ENCODE results near the gene PNPLA5.

PNPLA5 gene

DNA sequence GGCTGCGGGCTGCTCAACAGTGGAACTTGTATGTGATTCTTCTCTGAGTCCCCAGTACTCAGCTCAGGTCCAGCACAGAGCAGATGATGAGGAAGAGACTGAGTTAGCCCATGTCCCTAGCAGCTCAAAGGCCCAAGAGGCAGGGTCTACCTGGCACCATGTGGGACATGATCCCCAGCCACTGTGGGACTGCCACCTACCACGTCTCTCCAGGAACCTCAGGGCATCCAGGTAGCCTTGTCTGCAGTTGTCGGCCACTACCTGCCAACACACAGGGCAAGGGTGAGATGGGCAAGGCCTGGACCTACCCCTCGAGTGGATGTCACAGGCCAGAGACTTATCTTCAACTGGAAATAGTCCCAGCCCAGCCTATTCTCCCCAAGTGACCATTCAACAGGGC is 4.4 kb downstream of the PNPLA5 start:
- H3K27ac ChIP-seq = no peak overlapping the region
- ChIA-PET CTCF (interaction anchor here (0.7 kb wide), 1 partner anchor 20 kb away, joined by 4 read pairs; no protein-coding TSS in a partner anchor), POLR2A (ENCODE audit: low non-redundant PET) (no interaction called here)
- TF ChIP-seq CTCF (conservative IDR thresholded peaks at IDR 0.05; ENCODE audit: low read depth) = no peak
- no peak for DNase-seq (ENCODE audit: low spot score)

- POLR2A ChIA-PET (ENCODE audit: low non-redundant PET) = no interaction called here
- CTCF ChIA-PET = no interaction called here
- H3K27ac ChIP-seq = no peak overlapping the region
- no peak for TF ChIP-seq CTCF (conservative IDR thresholded peaks at IDR 0.05; ENCODE audit: low read depth)
- DNase-seq (ENCODE audit: low spot score) = no peak
These were observed 5.6 kb downstream of the PNPLA5 start for GRCh38 chr22:43886231-43886630.

DNA sequence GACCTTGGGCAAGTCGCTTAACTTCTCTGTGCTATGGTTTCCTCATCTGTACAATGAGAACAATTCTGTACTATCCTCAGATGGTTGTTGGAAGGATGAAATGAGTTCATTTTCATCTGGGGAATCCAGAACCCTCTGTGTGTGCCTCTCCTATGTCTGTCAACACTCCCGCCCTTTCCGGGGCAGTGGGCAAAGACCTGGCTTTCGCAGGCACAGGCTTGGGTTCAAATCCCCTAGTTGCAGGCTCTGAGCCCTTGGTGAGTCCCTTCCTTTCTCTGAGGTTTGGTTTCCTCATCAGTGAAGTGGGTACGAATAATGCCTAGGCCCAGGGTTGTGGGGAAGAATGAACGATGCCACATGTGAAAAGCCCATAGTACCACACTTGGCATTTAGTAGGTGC is 6.0 kb downstream of the PNPLA5 start:
- POLR2A ChIA-PET (ENCODE audit: low non-redundant PET) = no interaction called here
- no peak for DNase-seq (ENCODE audit: low spot score)
- CTCF ChIA-PET = interaction anchor here (1.2 kb wide), 1 partner anchor 10 kb away, joined by 3 read pairs; no protein-coding TSS in a partner anchor
- no peak overlapping the region for H3K27ac ChIP-seq
- no peak for TF ChIP-seq CTCF (conservative IDR thresholded peaks at IDR 0.05; ENCODE audit: low read depth)

GRCh38 chr22:43885319-43885671 is 6.5 kb downstream of the PNPLA5 start:
- ChIA-PET POLR2A (ENCODE audit: low non-redundant PET) (no interaction called here), CTCF (interaction anchor here (0.5 to 1.2 kb wide), 5 partner anchors 10 to 541 kb away, joined by 3 to 4 read pairs (median 3); no protein-coding TSS in a partner anchor)

GRCh38 chr22:43884600-43885318 is 7.1 kb downstream of the PNPLA5 start:
- H3K27ac ChIP-seq = no peak overlapping the region
- TF ChIP-seq CTCF (conservative IDR thresholded peaks at IDR 0.05; ENCODE audit: low read depth) = peak; percentile 80
- peak; percentile 44 for DNase-seq (ENCODE audit: low spot score)
- CTCF ChIA-PET = interaction anchor here (0.5 to 1.2 kb wide), 7 partner anchors 11 to 541 kb away, joined by 3 to 4 read pairs (median 3); no protein-coding TSS in a partner anchor
- POLR2A ChIA-PET (ENCODE audit: low non-redundant PET) = no interaction called here

More at GRCh38 chr22:43885319-43885671, 6.5 kb downstream of the PNPLA5 start:
- no peak overlapping the region for H3K27ac ChIP-seq
- DNase-seq (ENCODE audit: low spot score) = no peak
- TF ChIP-seq CTCF (conservative IDR thresholded peaks at IDR 0.05; ENCODE audit: low read depth) = peak; percentile 28; the same call in 1 of the 2 replicates

DNA sequence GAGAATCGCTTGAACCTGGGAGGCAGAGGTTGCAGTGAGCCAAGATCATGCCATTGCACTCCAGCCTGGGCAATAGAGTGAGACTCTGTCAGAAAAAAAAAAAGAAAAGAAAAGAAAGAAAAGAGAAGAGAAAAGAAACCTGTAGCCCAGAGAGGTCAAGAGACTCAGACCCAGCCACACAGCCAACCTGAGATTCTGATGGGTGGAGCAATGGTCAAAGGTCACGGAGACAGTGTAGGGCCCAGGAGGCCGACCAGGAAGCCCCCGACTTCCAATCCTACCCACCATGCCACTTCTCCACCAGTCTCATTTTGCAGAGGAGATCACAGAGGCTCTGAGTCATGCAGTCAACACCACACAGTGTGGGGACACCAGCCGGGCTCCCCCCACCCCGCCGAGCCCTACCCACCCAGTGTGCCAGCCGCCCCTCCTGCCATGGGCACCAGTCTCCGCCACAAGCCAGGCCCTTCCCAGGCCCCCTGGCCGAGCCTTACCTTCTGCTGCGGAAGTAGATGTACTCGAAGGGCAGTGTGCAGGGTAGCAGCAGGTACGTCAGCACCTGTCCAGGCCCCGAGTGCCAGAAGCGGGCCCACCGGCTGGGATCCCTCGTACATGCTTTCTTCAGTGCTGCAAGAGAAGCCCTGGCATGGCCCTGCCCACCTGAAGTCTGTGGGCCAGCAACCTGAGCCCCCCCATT is 7.9 kb downstream of the PNPLA5 start:
- no peak overlapping the region for H3K27ac ChIP-seq
- POLR2A ChIA-PET (ENCODE audit: low non-redundant PET) = no interaction called here
- no peak for DNase-seq (ENCODE audit: low spot score)
- no peak for TF ChIP-seq CTCF (conservative IDR thresholded peaks at IDR 0.05; ENCODE audit: low read depth)
- CTCF ChIA-PET = interaction anchor here (0.5 to 1.2 kb wide), 4 partner anchors 11 to 610 kb away, joined by 3 to 4 read pairs (median 4); no protein-coding TSS in a partner anchor
